Mesothelial cell of epicardium (in vitro differentiated cells): Measurements from ENCODE around the gene TCHP. TPM values are rescaled to one million over a fixed set of nuclear protein-coding genes. Genes with fewer than 3 reads are reported as not detected.

Experiments used
- DNase-seq, 2 experiments: peaks; one replicate each; pipeline ENCODE4 v3.0.0; 2021; ENCODE audit warnings: low spot score in 2 of 2; ENCODE audit not compliant: unreplicated experiment in 2 of 2
- H3K27ac Mint-ChIP-seq: 2 replicates; pipeline ENCODE4 v1.8.0; 2021; ENCODE audit warnings: mixed read lengths
- H3K27me3 Mint-ChIP-seq: 2 replicates; pipeline ENCODE4 v1.8.0; 2021; ENCODE audit warnings: low read depth, mixed read lengths
- H3K36me3 Mint-ChIP-seq: 2 replicates; pipeline ENCODE4 v1.8.0; 2021; ENCODE audit warnings: mixed read lengths
- H3K4me1 Mint-ChIP-seq: 2 replicates; pipeline ENCODE4 v1.8.0; 2021; ENCODE audit warnings: mixed read lengths
- H3K4me3 Mint-ChIP-seq: 2 replicates; pipeline ENCODE4 v1.8.0; 2021; ENCODE audit warnings: mild to moderate bottlenecking, moderate library complexity, mixed read lengths
- H3K9me3 Mint-ChIP-seq: 2 replicates; pipeline ENCODE4 v1.8.0; 2021; ENCODE audit warnings: mixed read lengths
- total RNA-seq: library from RNA; stranded (reverse); gene quantifications from 3 replicates; pipeline ENCODE4 v1.2.1, GENCODE V29; 2021
- TF ChIP-seq, protein P1 (sequence below): fragments of 200-600 bp; sonication (generic); IDR thresholded peaks from one replicate; pipeline ENCODE4 v1.5.0; 2021; ENCODE audit warnings: antibody characterized with exemption; ENCODE audit not compliant: unreplicated experiment

TCHP gene
- total RNA-seq, 1 donor from 2014 or later: 18.0 TPM

DNA sequence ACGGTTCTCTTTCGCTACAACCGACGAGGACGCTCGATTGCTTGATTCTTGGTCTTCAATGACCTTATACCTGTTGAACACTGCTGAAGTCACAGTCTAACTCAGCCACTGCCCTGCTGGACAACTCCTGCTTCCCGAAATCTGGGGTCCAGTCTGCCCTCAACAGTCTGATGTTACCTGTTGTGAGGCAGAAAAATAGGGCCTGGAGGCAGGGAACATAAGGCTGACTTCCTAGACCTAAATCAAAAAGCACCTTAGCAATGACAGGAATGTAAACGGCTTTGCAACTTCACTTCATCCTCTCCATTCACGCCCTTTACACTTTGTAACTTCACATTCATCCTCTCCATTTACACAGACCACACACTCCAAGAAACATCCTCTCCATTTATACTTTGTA, 19.1 kb upstream of the TCHP start:
- peaks cover 23% of the 10 kb centered on the region for H3K27me3 Mint-ChIP-seq
- TF ChIP-seq, protein P1, sequence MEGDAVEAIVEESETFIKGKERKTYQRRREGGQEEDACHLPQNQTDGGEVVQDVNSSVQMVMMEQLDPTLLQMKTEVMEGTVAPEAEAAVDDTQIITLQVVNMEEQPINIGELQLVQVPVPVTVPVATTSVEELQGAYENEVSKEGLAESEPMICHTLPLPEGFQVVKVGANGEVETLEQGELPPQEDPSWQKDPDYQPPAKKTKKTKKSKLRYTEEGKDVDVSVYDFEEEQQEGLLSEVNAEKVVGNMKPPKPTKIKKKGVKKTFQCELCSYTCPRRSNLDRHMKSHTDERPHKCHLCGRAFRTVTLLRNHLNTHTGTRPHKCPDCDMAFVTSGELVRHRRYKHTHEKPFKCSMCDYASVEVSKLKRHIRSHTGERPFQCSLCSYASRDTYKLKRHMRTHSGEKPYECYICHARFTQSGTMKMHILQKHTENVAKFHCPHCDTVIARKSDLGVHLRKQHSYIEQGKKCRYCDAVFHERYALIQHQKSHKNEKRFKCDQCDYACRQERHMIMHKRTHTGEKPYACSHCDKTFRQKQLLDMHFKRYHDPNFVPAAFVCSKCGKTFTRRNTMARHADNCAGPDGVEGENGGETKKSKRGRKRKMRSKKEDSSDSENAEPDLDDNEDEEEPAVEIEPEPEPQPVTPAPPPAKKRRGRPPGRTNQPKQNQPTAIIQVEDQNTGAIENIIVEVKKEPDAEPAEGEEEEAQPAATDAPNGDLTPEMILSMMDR: no peak
- H3K4me1 Mint-ChIP-seq: peaks cover 30% of the 10 kb centered on the region
- no peak for DNase-seq
- no peaks in the 10 kb centered on the region for H3K9me3 Mint-ChIP-seq
- H3K4me3 Mint-ChIP-seq: peak overlapping the region; percentile 81
- peak overlapping the region; percentile 44 for H3K27ac Mint-ChIP-seq
- no peaks in the 10 kb centered on the region for H3K36me3 Mint-ChIP-seq

DNA sequence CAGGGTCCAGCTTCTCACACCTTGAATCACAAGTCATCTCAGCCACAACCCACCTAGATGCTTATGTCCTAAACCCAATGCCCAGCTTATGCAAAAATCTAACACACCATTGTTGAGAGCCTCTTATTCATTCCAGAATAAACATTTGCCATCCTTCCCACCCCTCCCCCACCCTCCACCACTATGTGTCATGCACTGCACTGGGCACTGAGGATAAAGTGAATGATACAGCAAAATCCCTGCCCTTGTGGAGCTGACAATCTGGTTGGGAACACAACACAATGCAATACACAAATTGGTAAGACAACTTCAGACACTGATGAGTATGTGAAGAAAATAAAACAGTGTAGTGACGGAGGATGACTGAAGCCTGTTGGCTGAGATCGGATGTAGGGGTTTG, 18.3 kb upstream of the TCHP start:
- Mint-ChIP-seq H3K27me3 (peaks cover 25% of the 10 kb centered on the region), H3K36me3 (no peaks in the 10 kb centered on the region), H3K4me1 (peaks cover 30% of the 10 kb centered on the region), H3K9me3 (no peaks in the 10 kb centered on the region), H3K27ac (no peak overlapping the region), H3K4me3 (peak overlapping the region; percentile 81)
- DNase-seq: no peak
- TF ChIP-seq, protein P1: no peak

DNA sequence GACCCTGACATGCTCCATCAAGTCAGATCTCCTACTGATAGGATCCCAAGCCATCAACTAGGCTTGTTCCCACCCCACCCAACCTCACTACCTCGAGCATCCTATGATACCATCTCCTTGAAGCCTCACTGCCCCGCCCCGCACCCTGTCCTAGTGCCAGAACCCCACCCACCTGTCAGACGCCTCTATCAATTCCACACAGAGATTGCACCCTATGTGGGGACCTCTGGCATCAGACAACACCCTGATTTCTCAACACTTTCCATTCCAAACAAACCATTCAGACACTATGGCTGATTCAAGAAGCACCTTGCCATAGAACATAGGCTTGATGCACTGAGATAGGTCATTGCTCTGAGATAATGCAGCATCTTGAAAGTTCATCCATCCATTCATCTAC, 16.6 kb upstream of the TCHP start:
- H3K4me1 Mint-ChIP-seq: peaks cover 21% of the 10 kb centered on the region
- H3K27me3 Mint-ChIP-seq: peaks cover 29% of the 10 kb centered on the region
- TF ChIP-seq, protein P1: no peak
- H3K27ac Mint-ChIP-seq: no peak overlapping the region
- no peak for DNase-seq
- no peaks in the 10 kb centered on the region for H3K9me3 Mint-ChIP-seq
- no peaks in the 10 kb centered on the region for H3K36me3 Mint-ChIP-seq
- no peak overlapping the region for H3K4me3 Mint-ChIP-seq

DNA sequence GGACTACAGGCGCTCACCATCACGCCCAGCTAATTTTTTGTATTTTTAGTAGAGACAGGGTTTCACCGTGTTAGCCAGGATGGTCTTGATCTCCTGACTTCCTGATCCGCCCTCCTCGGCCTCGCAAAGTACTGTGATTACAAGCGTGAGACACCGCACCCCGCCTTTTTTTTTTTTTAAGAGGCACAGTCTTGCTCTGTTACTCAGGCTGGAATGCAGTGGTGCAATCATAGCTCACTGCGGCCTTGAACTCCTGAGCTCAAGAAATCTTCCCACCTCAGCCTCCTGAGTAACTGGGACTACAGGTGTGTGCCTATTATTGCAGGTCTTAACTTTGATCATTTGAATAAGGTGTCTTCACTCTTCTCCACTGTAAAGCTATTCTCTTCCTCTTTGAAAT, 14.5 kb upstream of the TCHP start:
- Mint-ChIP-seq H3K27ac (no peak overlapping the region), H3K4me3 (no peak overlapping the region), H3K36me3 (no peaks in the 10 kb centered on the region), H3K9me3 (no peaks in the 10 kb centered on the region), H3K27me3 (peaks cover 35% of the 10 kb centered on the region), H3K4me1 (peaks cover 6% of the 10 kb centered on the region)
- DNase-seq: no peak
- TF ChIP-seq, protein P1: no peak

DNA sequence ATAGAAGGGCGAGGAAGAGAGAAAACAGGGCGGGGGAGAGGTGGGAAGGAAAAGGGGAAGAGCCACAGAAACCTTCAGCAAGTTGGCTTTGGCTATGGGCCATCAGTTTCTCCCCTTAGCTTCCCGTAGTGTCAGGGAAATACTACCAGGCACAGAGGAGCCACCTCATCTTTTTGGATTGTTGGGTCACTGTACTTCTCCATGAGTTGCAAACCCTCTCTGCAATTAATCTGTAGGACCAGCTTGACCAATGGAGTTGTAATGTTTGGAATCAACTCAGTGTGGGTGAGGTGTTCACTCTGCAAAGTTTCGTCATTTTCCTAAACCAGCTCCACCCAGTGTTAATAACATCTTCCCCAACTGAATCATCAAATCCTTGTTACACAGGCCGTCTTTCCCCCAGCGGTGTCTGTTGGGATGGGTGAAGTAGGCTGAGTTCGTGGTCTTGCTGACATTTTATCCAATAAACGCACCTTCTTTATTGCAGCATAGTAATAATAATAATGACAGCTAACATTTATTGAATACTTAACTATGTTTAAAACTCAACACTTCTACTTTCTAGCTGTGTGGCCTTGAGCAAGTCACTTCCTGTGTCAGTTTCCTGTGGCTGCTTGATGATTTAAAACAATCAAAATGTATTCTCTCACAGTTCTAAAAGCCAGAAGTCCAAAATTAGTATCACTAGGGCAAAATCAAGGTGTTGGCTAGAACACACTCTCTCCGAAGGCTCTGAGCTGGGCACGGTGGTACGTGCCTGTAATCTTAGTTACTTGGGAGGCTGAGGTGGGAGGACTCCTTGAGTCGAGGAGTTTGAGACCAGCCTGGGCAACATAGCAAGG, 11.7 kb upstream of the TCHP start:
- H3K4me3 Mint-ChIP-seq: no peak overlapping the region
- H3K27me3 Mint-ChIP-seq: peaks cover 31% of the 10 kb centered on the region
- no peak for DNase-seq
- H3K36me3 Mint-ChIP-seq: no peaks in the 10 kb centered on the region
- no peaks in the 10 kb centered on the region for H3K4me1 Mint-ChIP-seq
- TF ChIP-seq, protein P1: no peak
- no peaks in the 10 kb centered on the region for H3K9me3 Mint-ChIP-seq
- H3K27ac Mint-ChIP-seq: no peak overlapping the region
